Breast epithelium (tissue), 3 donors: ENCODE data around the gene GGPS1.

Experiments used
- CTCF ChIP-seq, 3 donors: fragments of 450-650 bp; IDR thresholded peaks; one replicate each; pipeline ENCODE4 v1.5.1; 2016 to 2017; ENCODE audit warnings: antibody characterized with exemption in 3 of 3, mild to moderate bottlenecking in 3 of 3, moderate library complexity in 3 of 3
- POLR2A ChIP-seq: fragments of 450-650 bp; IDR thresholded peaks from one replicate; pipeline ENCODE4 v1.6.1; 2016; ENCODE audit warnings: antibody characterized with exemption, mild to moderate bottlenecking, moderate library complexity
- POLR2AphosphoS5 ChIP-seq, 3 donors: sonication (generic); formaldehyde crosslinking; IDR thresholded peaks; one replicate each; pipeline ENCODE4 v1.6.1; 2017; ENCODE audit warnings: antibody characterized with exemption in 3 of 3

DNA sequence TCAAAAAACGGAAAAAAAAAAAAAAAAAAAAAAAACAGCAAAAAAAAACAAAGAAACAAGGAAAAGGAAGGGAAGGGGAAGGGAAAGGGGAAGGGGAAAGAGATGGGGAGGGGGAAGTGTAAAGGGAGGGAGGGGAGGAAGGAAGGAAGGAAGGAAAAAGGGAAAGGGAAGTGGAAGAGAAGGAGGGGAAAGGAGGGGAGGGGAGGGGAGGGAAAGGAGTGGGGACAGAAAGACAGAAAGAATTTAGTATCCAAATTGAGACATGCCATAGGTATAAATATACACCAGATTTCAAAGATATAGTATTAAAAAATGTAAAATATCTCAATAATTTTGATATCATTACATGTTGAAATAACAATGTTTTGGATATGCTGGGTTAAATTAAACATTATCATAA is 26.2 kb upstream of the GGPS1 start:
- TF ChIP-seq CTCF (IDR thresholded peaks at IDR 0.05) (no peak), POLR2A (no peak), POLR2AphosphoS5 (IDR thresholded peaks at IDR 0.05) (no peak)
